Measurements from ENCODE around the gene RCOR1. TPM values are rescaled to one million over a fixed set of nuclear protein-coding genes. Genes with fewer than 3 reads are reported as not detected.

RCOR1 gene
- polyA plus RNA-seq, 1 experiment, result 16.7 TPM

GRCh38 chr14:102778338-102779083 is 186.1 kb downstream of the RCOR1 start:
- Histone ChIP-seq H3K9me3 (ENCODE audit: control insufficient read depth, insufficient read depth, low read length) (no peaks in the 10 kb centered on the region), H3K27me3 (ENCODE audit: control insufficient read depth, insufficient read depth, low read length) (no peaks in the 10 kb centered on the region), H3K4me3 (ENCODE audit: low read depth, low read length) (peak overlapping the region; percentile 80), H3K27ac (ENCODE audit: low read depth, low read length) (peak overlapping the region; percentile 39)
- POLR2A ChIA-PET, result interaction anchor here (0.6 kb wide), 2 partner anchors 260 to 467 kb away, joined by 3 to 4 read pairs; no protein-coding TSS in a partner anchor
- DNase-seq (ENCODE audit: low read depth, low spot score), result no peak
- no peak for TF ChIP-seq CTCF (IDR thresholded peaks at IDR 0.05; ENCODE audit: low read depth, low read length)
- CTCF ChIA-PET, result no interaction called here

- TF ChIP-seq CTCF (IDR thresholded peaks at IDR 0.05; ENCODE audit: low read depth, low read length), result no peak
- H3K4me3 ChIP-seq (ENCODE audit: low read depth, low read length), result peak overlapping the region; percentile 80
- no peaks in the 10 kb centered on the region for H3K27me3 ChIP-seq (ENCODE audit: control insufficient read depth, insufficient read depth, low read length)
- no peak for DNase-seq (ENCODE audit: low read depth, low spot score)
- no peaks in the 10 kb centered on the region for H3K9me3 ChIP-seq (ENCODE audit: control insufficient read depth, insufficient read depth, low read length)
- no peak overlapping the region for H3K27ac ChIP-seq (ENCODE audit: low read depth, low read length)
- POLR2A ChIA-PET, result no interaction called here
- CTCF ChIA-PET, result no interaction called here
Measured at GRCh38 chr14:102779084-102779462, 186.6 kb downstream of the RCOR1 start.

GRCh38 chr14:102779574-102780315 is 187.3 kb downstream of the RCOR1 start:
- DNase-seq (ENCODE audit: low read depth, low spot score), result no peak
- H3K9me3 ChIP-seq (ENCODE audit: control insufficient read depth, insufficient read depth, low read length), result no peaks in the 10 kb centered on the region
- H3K4me3 ChIP-seq (ENCODE audit: low read depth, low read length), result no peak overlapping the region; the same call in 1 of the 2 replicates
- no peak overlapping the region for H3K27ac ChIP-seq (ENCODE audit: low read depth, low read length)
- TF ChIP-seq CTCF (IDR thresholded peaks at IDR 0.05; ENCODE audit: low read depth, low read length), result no peak
- POLR2A ChIA-PET, result no interaction called here
- no peaks in the 10 kb centered on the region for H3K27me3 ChIP-seq (ENCODE audit: control insufficient read depth, insufficient read depth, low read length)
- CTCF ChIA-PET, result no interaction called here

Small RNA genes within 50 kb of the gene (small RNA-seq; reads per million reads assigned to genes)
- gene RF00019 (ENCODE audit: insufficient read length, low read depth), result not detected
- not detected for gene RN7SL546P (ENCODE audit: insufficient read length, low read depth)

Other genes starting within 250 kb of the RCOR1 start
- 50.8 and 58.5 TPM in 2 replicates for gene CINP, start 229.8 kb upstream of the RCOR1 start, polyA plus RNA-seq (2011; rRNA removed)
- 12.4 and 14.6 TPM in 2 replicates for gene TECPR2, start 229.7 kb upstream of the RCOR1 start, polyA plus RNA-seq (2011; rRNA removed)
- 4.0 and 5.8 TPM in 2 replicates for gene ANKRD9, start 82.9 kb upstream of the RCOR1 start, polyA plus RNA-seq (2011; rRNA removed)
- 24.9 and 25.3 TPM in 2 replicates for gene TRAF3, start 184.8 kb downstream of the RCOR1 start, polyA plus RNA-seq (2011; rRNA removed)